Measurements from ENCODE around the gene ADARB2.

Gene ADARB2

DNA sequence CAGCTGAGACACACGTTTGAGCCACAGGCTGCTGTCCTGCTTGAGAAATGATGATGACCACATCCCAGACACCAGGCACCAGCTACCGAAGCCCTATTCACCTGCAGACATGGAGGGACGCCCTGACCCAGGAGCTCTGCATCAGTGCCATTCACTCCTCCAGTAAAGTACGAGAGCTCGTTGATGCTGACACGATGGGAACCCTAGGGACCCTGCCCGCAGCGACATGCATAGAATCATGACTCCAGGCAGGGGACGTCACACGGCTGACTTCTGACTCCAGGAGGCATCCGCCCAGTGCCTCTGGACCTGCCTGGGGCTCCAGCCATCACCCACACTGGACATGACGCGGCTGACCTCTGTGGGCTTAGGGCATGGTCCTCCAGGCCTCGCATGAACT, 129.9 kb downstream of the ADARB2 start:
- H3K4me3 ChIP-seq (ENCODE audit: low read depth, low read length), result no peak overlapping the region
- no peak for TF ChIP-seq CTCF (IDR thresholded peaks at IDR 0.05; ENCODE audit: borderline replicate concordance, insufficient read depth, low read depth, low read length)

GRCh38 chr10:1605999-1606940, 131.1 kb downstream of the ADARB2 start:
- no peak overlapping the region for H3K4me3 ChIP-seq (ENCODE audit: low read depth, low read length)

DNA sequence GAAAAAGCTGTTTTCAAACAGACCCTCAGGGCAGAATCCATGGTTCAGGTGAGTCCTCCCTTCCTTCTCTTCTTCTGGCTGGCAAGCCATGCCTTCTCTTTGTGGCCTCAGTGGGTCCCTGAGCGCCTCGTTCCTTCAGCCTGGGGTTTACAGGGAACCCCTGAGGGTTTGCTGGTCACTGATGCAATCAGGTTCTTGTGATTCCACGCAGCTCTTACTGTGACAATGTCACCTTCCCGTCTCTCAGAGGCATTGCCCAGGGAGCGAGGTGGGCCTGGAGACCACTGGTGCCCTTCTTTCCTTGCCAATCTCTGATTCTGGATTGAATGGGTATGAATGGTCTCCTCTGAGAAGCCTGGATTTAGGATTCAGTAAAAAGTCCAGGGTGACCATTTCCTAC, 132.2 kb downstream of the ADARB2 start:
- no peak for TF ChIP-seq CTCF (IDR thresholded peaks at IDR 0.05; ENCODE audit: borderline replicate concordance, insufficient read depth, low read depth, low read length)
- H3K4me3 ChIP-seq (ENCODE audit: low read depth, low read length), result no peak overlapping the region

More at GRCh38 chr10:1605999-1606940, 131.1 kb downstream of the ADARB2 start:
- no peak for TF ChIP-seq CTCF (IDR thresholded peaks at IDR 0.05; ENCODE audit: borderline replicate concordance, insufficient read depth, low read depth, low read length)

DNA sequence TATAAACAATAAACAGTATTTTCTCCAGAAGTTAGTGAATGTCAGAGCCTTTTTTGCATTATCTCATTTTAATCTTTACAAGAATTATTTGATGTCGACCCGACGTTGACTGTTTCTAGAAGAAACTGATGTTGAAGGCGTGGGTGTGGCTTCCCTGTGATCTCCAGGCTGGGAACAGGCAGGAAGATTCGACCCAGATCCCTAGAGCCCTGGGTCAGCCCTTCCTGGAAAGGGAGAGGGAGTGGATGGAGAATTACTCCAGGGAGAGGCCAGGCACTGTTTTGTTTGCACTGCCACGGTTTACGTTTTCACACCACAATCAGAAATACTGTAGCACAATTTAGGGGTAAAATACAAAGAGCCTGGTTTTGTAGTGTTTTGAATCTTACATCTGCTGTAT, 133.1 kb downstream of the ADARB2 start:
- no peak overlapping the region for H3K4me3 ChIP-seq (ENCODE audit: low read depth, low read length)
- TF ChIP-seq CTCF (IDR thresholded peaks at IDR 0.05; ENCODE audit: borderline replicate concordance, insufficient read depth, low read depth, low read length), result no peak

GRCh38 chr10:1603181-1603580, 134.1 kb downstream of the ADARB2 start:
- H3K4me3 ChIP-seq (ENCODE audit: low read depth, low read length), result no peak overlapping the region
- TF ChIP-seq CTCF (IDR thresholded peaks at IDR 0.05; ENCODE audit: borderline replicate concordance, insufficient read depth, low read depth, low read length), result no peak

DNA sequence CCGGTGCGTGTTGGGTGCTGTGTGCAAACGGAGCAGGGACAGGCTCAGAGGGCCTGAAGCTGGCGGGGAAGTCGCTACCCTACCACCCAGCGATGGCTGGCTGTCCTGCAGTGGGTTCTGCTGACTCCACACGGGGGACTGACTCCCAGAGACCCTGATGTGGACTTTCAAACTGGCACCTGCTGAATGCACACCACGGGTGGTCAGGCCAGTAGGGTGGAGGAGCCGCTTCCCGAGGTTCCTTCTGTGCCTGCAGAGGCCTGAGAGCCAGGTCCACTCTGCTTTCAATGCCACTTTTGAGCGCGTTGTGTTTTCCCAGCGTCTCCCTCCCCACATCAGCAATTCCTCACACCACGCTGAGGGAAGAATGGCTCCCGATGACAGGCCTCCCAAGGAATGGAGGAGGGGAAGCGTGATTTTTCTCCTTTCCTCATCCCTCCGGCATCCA, 135.3 kb downstream of the ADARB2 start:
- no peak overlapping the region for H3K4me3 ChIP-seq (ENCODE audit: low read depth, low read length)
- no peak for TF ChIP-seq CTCF (IDR thresholded peaks at IDR 0.05; ENCODE audit: borderline replicate concordance, insufficient read depth, low read depth, low read length)

DNA sequence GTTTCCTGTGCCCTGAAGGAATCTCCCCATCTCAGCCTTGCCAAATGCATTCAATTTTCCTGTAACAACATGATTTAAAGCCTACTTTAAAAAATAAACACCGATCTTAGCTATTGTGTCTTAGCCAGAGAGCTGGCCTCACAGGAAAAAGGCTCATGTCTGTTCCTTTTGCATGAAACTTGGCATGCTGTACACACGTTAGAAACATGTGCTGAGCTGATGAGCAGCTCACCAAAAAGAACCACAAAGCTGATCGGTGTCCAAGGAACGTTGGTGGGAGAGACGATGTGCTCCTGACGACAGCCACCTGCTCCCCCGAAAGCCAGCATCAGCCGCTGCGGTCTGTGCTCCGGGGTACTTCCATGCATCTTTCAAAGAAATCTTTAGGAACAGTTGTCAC, 135.9 kb downstream of the ADARB2 start:
- no peak overlapping the region for H3K4me3 ChIP-seq (ENCODE audit: low read depth, low read length)
- TF ChIP-seq CTCF (IDR thresholded peaks at IDR 0.05; ENCODE audit: borderline replicate concordance, insufficient read depth, low read depth, low read length), result no peak

Measured in GM12875 (cell line).